ENCODE results near the gene MAP4K4. TPM values are rescaled to one million over a fixed set of nuclear protein-coding genes. Genes with fewer than 3 reads are reported as not detected.
"Not testable (repeated sequence)": the region's sequence is repeated elsewhere in the genome, so short reads cannot be mapped to it uniquely, and the experiment has no call there.

Gene MAP4K4
- total RNA-seq, 1 experiment from 2014 or later, result 41.3 TPM

DNA sequence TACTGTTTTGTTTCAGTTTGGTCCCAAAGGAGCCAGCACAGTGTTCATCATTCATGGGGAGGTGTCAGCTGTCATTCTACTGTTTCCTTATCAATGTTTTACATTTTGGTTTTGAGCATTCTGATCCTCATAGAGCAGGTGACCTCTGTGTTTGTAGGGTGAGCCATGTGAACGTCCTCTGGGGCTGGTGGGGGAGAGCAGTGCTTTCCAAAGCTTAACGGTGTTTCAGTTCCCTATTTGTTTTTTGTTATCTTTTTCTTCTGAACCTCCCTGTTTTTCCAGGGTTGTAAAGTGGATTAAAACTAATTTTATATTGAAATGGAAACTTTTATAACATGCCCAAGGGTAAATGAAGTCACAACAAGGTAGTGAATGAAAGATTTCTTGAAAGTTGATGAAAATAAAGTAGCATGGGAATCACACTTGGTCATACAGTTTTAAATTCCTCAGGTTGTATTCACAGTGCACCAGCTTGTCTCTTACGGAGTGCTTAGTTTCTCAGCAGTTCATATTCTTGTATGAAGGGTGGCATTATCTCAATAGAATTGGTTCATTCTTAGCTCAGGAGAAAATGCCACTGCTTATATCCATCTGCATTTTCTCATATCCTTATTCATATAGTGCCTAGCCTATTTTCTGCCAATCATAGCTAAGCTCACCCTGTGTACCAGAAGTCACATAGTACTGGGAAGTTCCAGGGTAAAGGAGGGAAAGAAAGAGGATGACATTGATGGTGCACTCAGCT lies 54.5 kb downstream of the MAP4K4 start:
- in situ Hi-C loops (cut with HindIII; ENCODE audit: low pct_unique_long_range_greater_than_20kb, low sequenced_read_pairs), result no loop called here
- no peak for DNase-seq (ENCODE audit: low read depth)

DNA sequence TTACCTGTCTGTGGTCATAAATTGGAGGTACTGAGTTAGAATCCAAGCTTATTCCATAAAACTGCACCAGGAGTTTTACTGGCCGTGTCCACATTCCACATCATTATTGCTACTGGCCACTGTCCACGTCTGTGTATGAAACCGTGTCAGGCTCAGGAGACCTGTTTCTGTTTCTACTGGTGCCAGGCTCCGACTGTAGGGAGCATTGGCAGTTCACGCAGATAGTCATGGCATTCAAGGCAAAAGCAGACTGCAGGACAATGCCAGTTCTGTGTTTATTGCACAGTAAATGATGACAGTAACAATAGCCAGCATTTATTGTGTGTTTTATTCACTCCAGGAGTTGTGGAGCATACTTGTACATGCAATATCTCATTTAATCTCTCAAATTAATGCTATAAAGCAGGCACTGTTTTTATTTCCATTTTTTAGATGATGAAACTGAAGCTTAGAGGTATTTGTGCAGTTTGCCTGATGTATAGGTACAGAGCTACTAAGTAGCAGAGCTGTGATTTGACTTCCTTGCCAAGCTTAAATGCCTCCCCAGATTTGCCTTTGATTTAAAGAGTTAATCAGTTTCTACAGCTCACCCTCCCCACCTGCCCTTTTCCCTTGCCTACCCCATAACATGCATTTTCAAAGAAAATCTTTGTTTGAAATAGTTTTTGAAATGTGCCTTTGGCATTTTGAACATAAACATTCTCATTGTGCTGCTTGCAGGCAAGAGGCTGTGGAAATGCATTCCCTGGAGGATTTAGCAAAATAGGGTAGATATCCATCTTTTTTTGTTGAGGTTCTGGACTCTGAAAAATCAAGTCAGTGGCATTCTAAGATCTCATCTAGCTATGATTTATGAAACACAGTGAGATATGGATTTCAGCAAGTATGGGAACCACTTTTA lies 55.5 kb downstream of the MAP4K4 start:
- no peak for DNase-seq (ENCODE audit: low read depth)
- in situ Hi-C loops (cut with HindIII; ENCODE audit: low pct_unique_long_range_greater_than_20kb, low sequenced_read_pairs), result no loop called here

DNA sequence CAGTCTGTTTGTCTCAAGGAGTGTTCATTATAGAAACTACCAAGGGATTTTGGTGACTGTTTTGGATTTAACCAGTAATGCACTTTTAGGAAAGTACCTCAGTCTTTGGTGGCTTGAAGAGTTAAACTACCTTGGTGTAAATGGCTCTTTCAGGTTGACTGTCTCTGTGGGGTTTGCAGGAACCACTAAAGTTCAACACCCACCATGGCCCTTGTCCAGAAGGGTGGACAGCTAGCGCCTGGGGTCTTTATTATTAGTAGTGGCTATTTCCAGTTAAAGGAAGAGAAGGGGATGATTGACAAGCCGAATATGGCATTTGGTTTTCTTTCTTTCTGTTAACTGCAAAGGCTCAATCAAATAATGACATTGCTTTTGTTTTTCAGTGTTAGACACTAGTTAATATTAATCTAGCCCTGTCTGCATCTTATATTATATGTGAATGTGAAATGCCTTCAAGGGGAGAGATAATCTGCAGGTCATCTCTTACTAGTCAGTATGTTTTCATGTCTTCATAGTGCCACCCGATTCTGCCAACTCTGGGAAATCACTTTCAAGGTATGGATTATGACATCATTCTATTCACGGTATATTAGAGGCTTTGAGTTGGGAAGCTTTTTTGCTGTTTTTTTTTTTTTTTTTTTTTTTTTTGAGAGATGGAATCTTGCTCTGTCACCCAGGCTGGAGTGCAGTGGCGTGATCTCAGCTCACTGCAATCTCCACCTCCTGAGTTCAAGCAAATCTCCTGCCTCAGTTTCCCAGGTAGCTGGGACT lies 56.4 kb downstream of the MAP4K4 start:
- DNase-seq (ENCODE audit: low read depth), result no peak
- in situ Hi-C loops (cut with HindIII; ENCODE audit: low pct_unique_long_range_greater_than_20kb, low sequenced_read_pairs), result no loop called here

GRCh38 chr2:101754618-101755017 lies 57.1 kb downstream of the MAP4K4 start:
- no peak for DNase-seq (ENCODE audit: low read depth)
- in situ Hi-C loops (cut with HindIII; ENCODE audit: low pct_unique_long_range_greater_than_20kb, low sequenced_read_pairs), result no loop called here

DNA sequence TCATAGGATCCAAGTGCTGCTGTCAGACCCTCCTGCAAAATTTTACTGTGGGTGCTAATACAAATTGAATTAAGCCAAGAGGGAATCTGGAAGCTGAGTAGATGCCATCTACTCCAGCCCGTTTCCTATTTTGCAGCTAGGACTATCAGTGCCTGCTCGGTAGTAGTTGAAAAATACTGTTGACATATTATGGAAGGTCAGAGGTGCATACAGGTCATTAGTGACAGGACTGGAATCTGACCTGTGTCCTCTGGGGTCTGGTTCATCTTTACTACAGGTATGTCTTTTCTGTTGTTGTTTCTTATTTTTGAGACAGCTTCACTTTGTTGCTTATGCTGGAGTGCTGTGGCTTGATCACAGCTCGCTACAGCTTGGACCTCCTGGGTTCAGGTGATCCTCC lies 58.8 kb downstream of the MAP4K4 start:
- no peak for DNase-seq (ENCODE audit: low read depth)
- in situ Hi-C loops (cut with HindIII; ENCODE audit: low pct_unique_long_range_greater_than_20kb, low sequenced_read_pairs), result no loop called here

DNA sequence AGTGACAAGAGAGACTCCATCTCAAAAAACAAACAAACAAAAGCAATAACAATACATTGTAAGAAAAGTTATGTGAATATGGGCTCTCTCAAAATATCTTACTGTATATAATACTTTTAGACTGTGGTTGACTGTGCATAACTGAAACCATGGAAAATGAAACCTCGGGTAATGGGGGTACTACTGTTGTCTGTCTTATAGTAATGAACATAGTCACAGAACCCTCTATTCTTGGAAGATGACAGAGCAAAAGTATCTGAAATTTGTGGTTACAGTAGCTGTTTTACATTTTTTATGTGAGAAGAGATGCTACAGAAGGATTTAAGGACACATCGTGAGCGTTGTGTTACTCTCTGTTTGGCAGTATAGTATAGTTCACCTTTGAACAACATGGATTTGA lies 60.5 kb downstream of the MAP4K4 start:
- no peak for DNase-seq (ENCODE audit: low read depth)
- in situ Hi-C loops (cut with HindIII; ENCODE audit: low pct_unique_long_range_greater_than_20kb, low sequenced_read_pairs), result no loop called here

GRCh38 chr2:101759162-101759561 lies 61.7 kb downstream of the MAP4K4 start:
- in situ Hi-C loops (cut with HindIII; ENCODE audit: low pct_unique_long_range_greater_than_20kb, low sequenced_read_pairs), result no loop called here
- DNase-seq (ENCODE audit: low read depth), result peak; percentile 83

GRCh38 chr2:101762451-101763171 lies 65.1 kb downstream of the MAP4K4 start:
- in situ Hi-C loops (cut with HindIII; ENCODE audit: low pct_unique_long_range_greater_than_20kb, low sequenced_read_pairs), result no loop called here
- no peak for DNase-seq (ENCODE audit: low read depth)

GRCh38 chr2:101763496-101764333 lies 66.2 kb downstream of the MAP4K4 start:
- no peak for DNase-seq (ENCODE audit: low read depth)
- in situ Hi-C loops (cut with HindIII; ENCODE audit: low pct_unique_long_range_greater_than_20kb, low sequenced_read_pairs), result no loop called here

- no peak for DNase-seq (ENCODE audit: low read depth)
- in situ Hi-C loops (cut with HindIII; ENCODE audit: low pct_unique_long_range_greater_than_20kb, low sequenced_read_pairs), result no loop called here
Observed at GRCh38 chr2:101766337-101766736, 68.8 kb downstream of the MAP4K4 start.

DNA sequence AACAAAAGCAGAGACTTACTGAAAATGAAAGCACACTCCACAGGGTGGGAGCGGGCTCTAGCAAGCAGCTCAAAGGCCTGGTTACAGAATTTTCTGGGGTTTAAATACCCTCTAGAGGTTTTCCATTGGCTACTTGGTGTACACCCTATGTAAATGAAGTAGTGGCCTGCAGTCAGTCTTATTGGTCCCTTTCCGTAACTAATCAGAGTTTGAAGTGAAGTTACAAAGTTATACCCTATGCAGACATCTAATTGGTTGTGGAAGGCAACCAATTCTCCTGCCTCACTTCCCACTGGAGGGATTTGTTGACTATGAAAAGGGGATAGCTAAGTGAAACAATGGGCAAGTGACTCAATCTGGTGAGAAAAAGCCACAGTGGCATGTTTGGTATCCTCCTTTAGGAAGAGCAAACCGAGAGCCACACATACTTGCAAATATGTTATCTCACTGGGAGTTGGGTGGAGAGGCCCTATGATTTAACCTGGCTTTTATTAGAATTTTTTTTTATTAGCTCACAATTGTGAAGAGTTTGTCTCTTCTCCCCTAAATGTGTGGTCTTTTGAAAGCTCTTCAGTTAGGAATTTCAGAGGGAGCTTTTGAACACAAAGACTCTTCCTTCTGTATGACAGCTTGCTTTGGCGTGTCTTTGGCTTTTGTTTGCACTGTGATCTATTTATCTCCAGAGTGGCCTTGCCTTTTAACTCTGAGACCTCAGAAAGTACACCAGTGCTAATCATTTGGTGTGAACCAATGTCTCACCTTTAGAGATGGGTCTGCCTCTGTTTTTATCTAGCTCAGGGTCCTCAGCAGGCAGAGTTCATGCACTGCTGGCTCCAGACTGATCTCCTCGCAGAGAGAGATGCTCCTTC lies 69.6 kb downstream of the MAP4K4 start:
- peak; percentile 93 for DNase-seq (ENCODE audit: low read depth)

GRCh38 chr2:101768556-101769220 lies 71.2 kb downstream of the MAP4K4 start:
- in situ Hi-C loops (cut with HindIII; ENCODE audit: low pct_unique_long_range_greater_than_20kb, low sequenced_read_pairs), result no loop called here
- no peak for DNase-seq (ENCODE audit: low read depth)

More for the DNA sequence above, 69.6 kb downstream of the MAP4K4 start:
- in situ Hi-C loops (cut with HindIII; ENCODE audit: low pct_unique_long_range_greater_than_20kb, low sequenced_read_pairs), result no loop called here

DNA sequence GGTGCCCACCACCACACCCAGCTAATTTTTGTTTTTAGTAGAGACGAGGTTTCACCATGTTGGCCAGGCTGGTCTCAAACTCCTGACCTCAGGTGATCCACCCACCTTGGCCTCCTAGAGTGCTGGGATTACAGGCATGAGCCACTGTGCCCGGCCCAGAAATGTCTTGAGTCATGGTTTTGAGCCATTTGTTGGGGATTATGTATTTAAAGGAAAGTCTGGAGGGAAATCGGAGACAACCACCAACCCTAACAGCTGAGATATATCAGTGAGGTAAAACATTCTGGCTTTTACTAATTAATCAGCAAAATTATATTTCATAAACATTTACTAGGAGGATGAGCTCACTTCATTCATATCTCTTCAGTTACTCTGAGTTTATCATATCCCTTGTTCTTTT lies 72.2 kb downstream of the MAP4K4 start:
- in situ Hi-C loops (cut with HindIII; ENCODE audit: low pct_unique_long_range_greater_than_20kb, low sequenced_read_pairs); DNase-seq (ENCODE audit: low read depth): not testable (repeated sequence)

GRCh38 chr2:101770726-101771125 lies 73.2 kb downstream of the MAP4K4 start:
- DNase-seq (ENCODE audit: low read depth), result peak; percentile 38
- in situ Hi-C loops (cut with HindIII; ENCODE audit: low pct_unique_long_range_greater_than_20kb, low sequenced_read_pairs), result no loop called here

DNA sequence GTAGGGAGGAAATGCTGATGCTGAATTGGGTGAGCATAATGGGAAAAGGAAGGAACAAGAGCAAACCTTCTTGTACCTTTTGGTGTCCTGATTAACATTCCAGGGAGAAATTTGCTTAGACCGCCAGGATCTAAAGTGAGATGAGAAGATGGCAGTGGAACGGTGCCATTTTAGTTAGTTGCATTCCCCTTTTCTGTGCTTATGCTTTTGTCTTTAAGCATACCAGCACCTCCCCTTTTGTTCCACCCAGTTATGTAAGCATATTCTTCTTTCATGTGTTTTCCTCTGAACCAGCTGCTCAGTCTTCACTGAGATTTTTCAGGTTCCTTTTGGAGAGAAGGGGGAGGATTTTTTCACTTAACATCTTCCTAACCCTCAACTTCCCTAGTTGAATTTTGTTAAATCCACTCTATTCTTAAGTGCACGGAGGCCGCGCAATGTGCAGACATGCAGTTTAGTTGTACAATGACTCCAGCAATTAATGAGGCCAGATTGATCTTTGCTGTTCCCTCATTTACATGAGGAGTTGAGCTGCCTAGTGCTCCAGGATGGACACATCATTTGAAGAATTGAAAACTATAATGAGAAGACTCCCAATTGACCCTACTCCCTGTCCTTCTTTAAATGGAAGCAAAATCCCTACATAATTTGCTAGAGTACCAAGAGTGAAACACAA lies 73.9 kb downstream of the MAP4K4 start:
- in situ Hi-C loops (cut with HindIII; ENCODE audit: low pct_unique_long_range_greater_than_20kb, low sequenced_read_pairs), result no loop called here
- no peak for DNase-seq (ENCODE audit: low read depth)
